H1 (cell line): ENCODE measurements around the gene FSIP1. TPM values are rescaled to one million over a fixed set of nuclear protein-coding genes. Genes with fewer than 3 reads are reported as not detected.

Experiments
- CHD1 ChIP-seq: IDR thresholded peaks from 2 replicates; pipeline ENCODE4 v1.6.1; 2012; ENCODE audit warnings: low read depth, low read length, improper control_type of control experiment
- FOSL1 ChIP-seq: IDR thresholded peaks from 2 replicates; pipeline ENCODE4 v1.6.1; 2011; ENCODE audit warnings: mild to moderate bottlenecking, low read depth, low read length, moderate library complexity; ENCODE audit not compliant: insufficient read depth
- polyA plus RNA-seq, 7 experiments: library from polyadenylated mRNA; depleted of rRNA in 3 of 7; stranded (reverse) in 5 of 7; unstranded in 2 of 7; fragments of >200 nt in 5 of 7; fragments of 200-250 nt in 2 of 7; gene quantifications; 1 replicate in 5 of 7; 2 replicates in 1 of 7; 4 replicates in 1 of 7; pipeline versions ENCODE4 v1.2.1 to v1.2.3, GENCODE V29; 2011 to 2013; ENCODE audit warnings: missing spikeins in 2 of 7, mixed read lengths in 2 of 7
- total RNA-seq: library from RNA; stranded (reverse); fragmentation: NEBNext Ultra II Directional; extraction: Animal tissue kit (Norgen Biotek cat#: 25700); gene quantifications from 2 replicates; pipeline ENCODE4 v1.2.1, GENCODE V29; 2021
- TF ChIP-seq, protein P1 (sequence below): IDR thresholded peaks from 2 replicates; pipeline ENCODE4 v1.6.1; 2011; ENCODE audit warnings: low read depth, mild to moderate bottlenecking, low read length; ENCODE audit not compliant: insufficient read depth

FSIP1 gene
- total and polyA plus RNA-seq, 2 of the 8 experiments (the other 6 are each of a cell fraction or from before 2014, with no cell fraction given), result 0.18 to 1.3 TPM

DNA sequence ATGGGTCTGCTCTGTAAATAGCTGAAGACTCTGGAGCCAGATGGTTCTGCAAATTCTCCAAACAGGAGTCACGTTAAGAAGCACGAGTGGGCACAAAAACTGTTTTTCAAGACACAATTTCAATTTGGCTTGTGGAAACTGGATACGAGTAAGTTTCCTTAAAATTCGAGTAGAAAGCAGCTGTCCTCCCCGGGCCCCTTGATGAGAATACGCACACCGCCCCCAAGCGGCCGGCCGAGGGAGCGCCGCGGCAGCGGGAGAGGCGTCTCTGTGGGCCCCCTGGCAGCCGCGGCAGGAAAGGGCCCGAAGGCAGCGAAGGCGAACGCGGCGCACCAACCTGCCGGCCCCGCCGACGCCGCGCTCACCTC is 202.5 kb downstream of the FSIP1 start (continued):
- TF ChIP-seq, protein P1, sequence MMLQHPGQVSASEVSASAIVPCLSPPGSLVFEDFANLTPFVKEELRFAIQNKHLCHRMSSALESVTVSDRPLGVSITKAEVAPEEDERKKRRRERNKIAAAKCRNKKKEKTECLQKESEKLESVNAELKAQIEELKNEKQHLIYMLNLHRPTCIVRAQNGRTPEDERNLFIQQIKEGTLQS, result no peak
- TF ChIP-seq FOSL1 (no peak), CHD1 (no peak)
